Lung (tissue), 12 donors: Measurements from ENCODE around the gene KCNAB2. TPM values are rescaled to one million over a fixed set of nuclear protein-coding genes. Genes with fewer than 3 reads are reported as not detected.
"Not testable (repeated sequence)": the region's sequence is repeated elsewhere in the genome, so short reads cannot be mapped to it uniquely, and the experiment has no call there.

Experiments
- ATAC-seq: fragments of 200-7000 bp; cut with Tn5 transposase; one replicate; pipeline ENCODE4 v1.9.1; 2020; ENCODE audit warnings: moderate number of reproducible peaks; ENCODE audit not compliant: insufficient read depth, low FRiP score
- DNase-seq, 3 donors: peaks; one replicate each; pipeline ENCODE4 v3.0.0-alpha.2; 2013 to 2017
- H3K27ac ChIP-seq, 2 donors: one replicate each; pipeline ENCODE4 v1.5.1; 2013; ENCODE audit warnings: mild to moderate bottlenecking in 2 of 2, moderate library complexity in 2 of 2, control low read depth in 1 of 2, inconsistent platforms in 1 of 2, low read depth in 1 of 2, low read length in 1 of 2
- H3K27me3 ChIP-seq, 3 donors: one replicate each; pipeline ENCODE4 v1.5.1; 2013; ENCODE audit warnings: low read length in 2 of 3; ENCODE audit not compliant: control insufficient read depth in 3 of 3, insufficient read depth in 3 of 3
- H3K36me3 ChIP-seq, 4 donors: one replicate each; pipeline ENCODE4 v1.5.1; 2013; ENCODE audit warnings: low read length in 4 of 4, mild to moderate bottlenecking in 1 of 4, moderate library complexity in 1 of 4; ENCODE audit not compliant: control insufficient read depth in 4 of 4, insufficient read depth in 4 of 4
- H3K4me1 ChIP-seq, 5 donors: one replicate each; pipeline ENCODE4 v1.5.1; 2013; ENCODE audit warnings: low read length in 5 of 5, mild to moderate bottlenecking in 2 of 5, moderate library complexity in 1 of 5; ENCODE audit not compliant: control insufficient read depth in 5 of 5, insufficient read depth in 5 of 5
- H3K4me3 ChIP-seq: one replicate; pipeline ENCODE4 v1.5.1; 2013; ENCODE audit warnings: mild to moderate bottlenecking, control low read depth, moderate library complexity
- H3K9ac ChIP-seq, 2 donors: one replicate each; pipeline ENCODE4 v1.5.1; 2013; ENCODE audit warnings: low read length in 2 of 2, control low read depth in 1 of 2; ENCODE audit not compliant: insufficient read depth in 1 of 2
- H3K9me3 ChIP-seq, 4 donors: one replicate each; pipeline ENCODE4 v1.5.1; 2013; ENCODE audit warnings: low read length in 3 of 4, mild to moderate bottlenecking in 1 of 4, moderate library complexity in 1 of 4; ENCODE audit not compliant: control insufficient read depth in 4 of 4, insufficient read depth in 3 of 4
- WGBS, 2 donors: extraction: QIAGEN DNeasy Blood & Tissue Kit; methylation state at CpG; one replicate each; pipeline ENCODE4 v1.1.7; 2013; 5-methylcytosine and 5-hydroxymethylcytosine counted together
- polyA plus RNA-seq, 2 donors: library from polyadenylated mRNA; stranded (reverse); fragments of 200-250 nt; gene quantifications; one replicate each; pipeline ENCODE4 v1.2.1, GENCODE V29; 2013
- total RNA-seq, 2 donors: library from RNA; depleted of rRNA in 1 of 2; stranded (reverse); fragments of >200 nt in 1 of 2; gene quantifications; one replicate each; pipeline ENCODE4 v1.2.1, GENCODE V29; 2014 to 2021
- TF ChIP-seq, protein P1 (sequence below): IDR thresholded peaks from 2 replicates; pipeline ENCODE4 v1.5.1; 2012; ENCODE audit warnings: mild to moderate bottlenecking; ENCODE audit errors: control extremely low read depth, extremely low read depth
- donor health status: control.
- donor health status: control.
- donor health status: Bipolar disorder and iron deficiency.
- donor health status: healthy.
- donor health status: DM: yes; HTN: yes; CAD: no.

The KCNAB2 gene
- total and polyA plus RNA-seq, 4 donors = 13.7 to 86.4 (median 45.5) TPM

DNA sequence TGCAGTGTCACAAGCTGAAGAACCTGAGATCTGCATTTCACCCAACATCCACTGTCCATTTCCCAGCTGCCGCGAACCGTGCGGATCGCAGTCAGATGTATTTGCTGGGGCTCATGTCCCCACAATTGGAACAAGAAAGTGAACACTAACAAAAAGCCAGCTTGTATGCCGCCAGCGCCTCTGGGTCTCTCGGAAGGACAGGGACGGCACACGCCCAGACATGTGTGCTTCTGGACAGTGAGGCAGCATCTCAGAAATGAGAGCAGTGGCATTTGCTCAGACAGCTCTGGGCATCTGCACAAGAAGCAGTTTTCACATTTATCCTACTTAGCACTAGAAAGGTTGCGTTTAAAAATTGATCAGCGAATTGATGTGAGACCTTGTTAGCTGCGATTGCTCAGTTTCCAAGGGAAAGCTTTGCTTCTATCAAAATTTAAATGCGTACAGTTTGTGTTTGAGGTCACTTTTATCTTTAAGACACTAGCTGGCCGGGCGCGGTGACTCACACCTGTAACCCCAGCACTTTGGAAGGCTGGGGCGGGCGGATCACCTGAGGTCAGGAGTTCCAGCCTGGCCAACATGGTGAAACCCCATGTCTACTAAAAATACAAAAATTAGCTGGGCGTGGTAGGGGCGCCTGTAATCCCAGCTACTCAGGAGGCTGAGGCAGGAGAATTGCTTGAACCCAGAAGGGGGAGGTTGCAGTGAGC is 28.7 kb downstream of the KCNAB2 start:
- WGBS, 2 donors = 96 to 97% methylated on average over 21 of the region's 21 CpGs
- H3K4me3 ChIP-seq = no peak overlapping the region
- H3K4me1 ChIP-seq = no peaks in the 10 kb centered on the region
- H3K9ac ChIP-seq = no peak overlapping the region
- no peak overlapping the region for H3K27ac ChIP-seq
- DNase-seq (no peak), ATAC-seq (no peak)
- peaks cover 0 to 8% (median 0%) of the 10 kb centered on the region in 3 donors for H3K27me3 ChIP-seq
- H3K36me3 ChIP-seq = peaks cover 0 to 7% (median 0%) of the 10 kb centered on the region in 4 donors
- TF ChIP-seq, protein P1, sequence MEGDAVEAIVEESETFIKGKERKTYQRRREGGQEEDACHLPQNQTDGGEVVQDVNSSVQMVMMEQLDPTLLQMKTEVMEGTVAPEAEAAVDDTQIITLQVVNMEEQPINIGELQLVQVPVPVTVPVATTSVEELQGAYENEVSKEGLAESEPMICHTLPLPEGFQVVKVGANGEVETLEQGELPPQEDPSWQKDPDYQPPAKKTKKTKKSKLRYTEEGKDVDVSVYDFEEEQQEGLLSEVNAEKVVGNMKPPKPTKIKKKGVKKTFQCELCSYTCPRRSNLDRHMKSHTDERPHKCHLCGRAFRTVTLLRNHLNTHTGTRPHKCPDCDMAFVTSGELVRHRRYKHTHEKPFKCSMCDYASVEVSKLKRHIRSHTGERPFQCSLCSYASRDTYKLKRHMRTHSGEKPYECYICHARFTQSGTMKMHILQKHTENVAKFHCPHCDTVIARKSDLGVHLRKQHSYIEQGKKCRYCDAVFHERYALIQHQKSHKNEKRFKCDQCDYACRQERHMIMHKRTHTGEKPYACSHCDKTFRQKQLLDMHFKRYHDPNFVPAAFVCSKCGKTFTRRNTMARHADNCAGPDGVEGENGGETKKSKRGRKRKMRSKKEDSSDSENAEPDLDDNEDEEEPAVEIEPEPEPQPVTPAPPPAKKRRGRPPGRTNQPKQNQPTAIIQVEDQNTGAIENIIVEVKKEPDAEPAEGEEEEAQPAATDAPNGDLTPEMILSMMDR = no peak
- H3K9me3 ChIP-seq = no peaks in the 10 kb centered on the region

DNA sequence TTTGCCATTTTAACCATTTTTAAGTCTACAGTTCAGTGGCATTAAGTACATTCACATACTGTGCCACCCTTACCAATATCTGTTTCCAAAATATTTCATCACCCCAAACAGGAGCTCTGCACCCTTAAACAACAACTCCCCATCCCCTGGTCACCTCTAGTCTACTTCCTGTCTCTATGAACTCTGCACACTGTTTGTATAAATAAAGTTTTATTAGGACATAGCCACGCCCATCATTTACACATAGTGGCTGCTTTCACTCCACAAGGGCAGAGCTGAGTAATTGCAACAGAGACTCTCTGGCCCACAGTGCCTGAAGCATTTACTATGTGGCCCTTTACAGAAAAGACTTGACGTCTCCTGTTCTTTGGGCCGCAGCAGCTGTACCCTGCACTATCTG is 30.1 kb downstream of the KCNAB2 start:
- peaks cover 0 to 10% (median 0%) of the 10 kb centered on the region in 3 donors for H3K27me3 ChIP-seq
- H3K36me3 ChIP-seq = peaks cover 0 to 7% (median 0%) of the 10 kb centered on the region in 4 donors
- WGBS, 2 donors = 97 to 98% methylated on average over 3 of the region's 3 CpGs
- DNase-seq (no peak), ATAC-seq (no peak)
- H3K4me1 ChIP-seq = no peaks in the 10 kb centered on the region
- H3K4me3 ChIP-seq = no peak overlapping the region
- H3K9ac ChIP-seq = no peak overlapping the region
- no peak overlapping the region for H3K27ac ChIP-seq
- no peaks in the 10 kb centered on the region for H3K9me3 ChIP-seq
- TF ChIP-seq, protein P1 = no peak

- H3K36me3 ChIP-seq, ATAC-seq, H3K9me3 ChIP-seq, H3K9ac ChIP-seq, DNase-seq, H3K27ac ChIP-seq, H3K4me1 ChIP-seq, H3K4me3 ChIP-seq: not testable (repeated sequence)
- WGBS, 2 donors = 85 to 89% methylated on average over 8 of the region's 8 CpGs
- peaks cover 0 to 10% (median 0%) of the 10 kb centered on the region in 3 donors for H3K27me3 ChIP-seq
Observed at GRCh38 chr1:6077061-6077460, 31.4 kb downstream of the KCNAB2 start.

DNA sequence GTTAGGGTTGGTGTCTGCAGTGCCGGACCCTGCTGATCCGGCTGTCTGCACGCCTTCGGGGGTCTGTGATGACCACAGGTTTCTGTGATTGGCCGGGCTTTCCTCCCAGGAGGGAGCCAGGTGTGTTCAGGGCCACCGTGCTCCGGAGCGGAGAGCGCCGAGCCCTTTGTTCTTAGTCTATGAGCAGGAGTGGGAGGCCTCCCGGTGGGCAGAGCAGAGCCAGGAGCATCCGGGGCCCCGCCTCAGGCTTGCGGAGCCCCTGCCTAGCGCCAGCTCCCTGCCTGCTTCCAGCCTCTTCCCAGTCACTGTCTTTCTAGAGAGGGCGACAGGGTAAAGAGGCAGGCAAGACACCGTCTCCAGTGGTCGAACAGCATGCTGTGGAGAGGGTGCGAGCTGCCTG is 31.8 kb downstream of the KCNAB2 start:
- Histone ChIP-seq H3K27ac (no peak overlapping the region), H3K4me3 (no peak overlapping the region), H3K9me3 (peaks cover 0 to 2% (median 0%) of the 10 kb centered on the region in 4 donors), H3K27me3 (peaks cover 0 to 10% (median 0%) of the 10 kb centered on the region in 3 donors), H3K36me3 (peaks cover 0 to 13% (median 0%) of the 10 kb centered on the region in 4 donors), H3K4me1 (peaks cover 0 to 8% (median 2%) of the 10 kb centered on the region in 5 donors), H3K9ac (no peak overlapping the region)
- 73 to 84% methylated on average over 19 of the region's 19 CpGs for WGBS, 2 donors
- TF ChIP-seq, protein P1 = no peak
- ATAC-seq (no peak), DNase-seq (no peak)
